Medulla oblongata (tissue), 1 donor: ENCODE measurements around the gene MAP2K7.
"Not testable (repeated sequence)": the region's sequence is repeated elsewhere in the genome, so short reads cannot be mapped to it uniquely, and the experiment has no call there.

Experiments used
- DNase-seq: peaks from one replicate; pipeline ENCODE4 v3.0.0-alpha.2; 2015; ENCODE audit errors: extremely low spot score

Gene MAP2K7

GRCh38 chr19:7907544-7907943 lies 3.9 kb downstream of the MAP2K7 start:
- no peak for DNase-seq

GRCh38 chr19:7908078-7908699 lies 4.5 kb downstream of the MAP2K7 start:
- DNase-seq: no peak

- DNase-seq: no peak
These were observed 5.2 kb downstream of the MAP2K7 start for GRCh38 chr19:7908742-7909461.

- DNase-seq: no peak
These were observed 5.9 kb downstream of the MAP2K7 start for GRCh38 chr19:7909471-7910067.

DNA sequence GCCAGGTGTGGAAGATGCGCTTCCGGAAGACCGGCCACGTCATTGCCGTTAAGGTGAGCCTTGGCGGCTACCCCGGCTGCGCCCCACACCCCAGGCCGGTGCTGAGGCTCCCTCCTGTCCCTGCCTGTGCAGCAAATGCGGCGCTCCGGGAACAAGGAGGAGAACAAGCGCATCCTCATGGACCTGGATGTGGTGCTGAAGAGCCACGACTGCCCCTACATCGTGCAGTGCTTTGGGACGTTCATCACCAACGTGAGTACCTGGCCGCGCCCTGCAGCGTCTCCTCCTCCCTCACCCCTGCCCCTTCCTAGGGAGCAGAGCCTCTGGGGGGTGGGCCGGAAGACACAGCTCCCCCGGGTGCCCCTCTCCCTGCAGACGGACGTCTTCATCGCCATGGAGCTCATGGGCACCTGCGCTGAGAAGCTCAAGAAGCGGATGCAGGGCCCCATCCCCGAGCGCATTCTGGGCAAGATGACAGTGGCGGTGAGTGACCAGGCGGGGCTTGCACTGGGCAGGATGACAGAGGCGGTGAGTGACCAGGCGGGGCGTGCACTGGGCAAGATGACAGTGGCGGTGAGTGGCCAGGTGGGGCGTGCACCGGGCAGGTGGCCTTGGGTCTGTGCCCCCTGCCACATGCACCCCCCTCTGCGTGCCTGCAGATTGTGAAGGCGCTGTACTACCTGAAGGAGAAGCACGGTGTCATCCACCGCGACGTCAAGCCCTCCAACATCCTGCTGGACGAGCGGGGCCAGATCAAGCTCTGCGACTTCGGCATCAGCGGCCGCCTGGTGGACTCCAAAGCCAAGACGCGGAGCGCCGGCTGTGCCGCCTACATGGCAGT lies 6.9 kb downstream of the MAP2K7 start:
- no peak for DNase-seq

DNA sequence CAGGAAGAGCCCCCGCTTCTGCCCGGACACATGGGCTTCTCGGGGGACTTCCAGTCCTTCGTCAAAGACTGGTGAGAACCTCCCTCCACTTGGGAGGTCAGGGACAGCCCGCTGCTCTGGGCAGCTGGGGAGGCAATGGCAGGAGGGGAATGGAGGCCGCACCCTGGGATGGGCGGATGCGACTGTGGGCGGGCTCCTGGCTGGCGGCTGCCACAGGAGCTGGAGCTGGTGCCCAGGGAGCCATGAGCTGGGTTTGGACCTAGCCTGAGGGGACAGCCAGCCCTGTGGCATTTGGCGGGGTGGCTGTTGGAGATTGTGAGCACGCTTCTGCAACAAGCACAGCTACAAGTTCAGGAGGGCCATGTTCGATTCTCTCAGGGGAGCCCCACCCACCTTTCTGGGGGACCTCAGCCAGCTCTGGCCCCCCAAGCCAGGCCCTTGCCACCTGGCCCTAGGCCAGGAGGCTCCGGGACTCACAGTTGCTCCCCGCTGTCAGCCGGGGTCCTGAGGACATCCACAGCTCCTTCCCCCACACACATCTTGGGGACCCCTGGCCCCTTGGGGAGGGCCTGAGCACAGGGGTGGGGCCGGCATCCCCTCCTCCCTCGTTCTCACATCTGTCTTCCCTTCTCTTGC lies 7.9 kb downstream of the MAP2K7 start:
- no peak for DNase-seq

GRCh38 chr19:7912144-7912696 lies 8.5 kb downstream of the MAP2K7 start:
- DNase-seq: no peak

GRCh38 chr19:7912697-7913564 lies 9.3 kb downstream of the MAP2K7 start:
- DNase-seq: no peak

GRCh38 chr19:7913652-7914051 lies 10.0 kb downstream of the MAP2K7 start:
- no peak for DNase-seq

GRCh38 chr19:7914099-7914498 lies 10.4 kb downstream of the MAP2K7 start:
- no peak for DNase-seq

DNA sequence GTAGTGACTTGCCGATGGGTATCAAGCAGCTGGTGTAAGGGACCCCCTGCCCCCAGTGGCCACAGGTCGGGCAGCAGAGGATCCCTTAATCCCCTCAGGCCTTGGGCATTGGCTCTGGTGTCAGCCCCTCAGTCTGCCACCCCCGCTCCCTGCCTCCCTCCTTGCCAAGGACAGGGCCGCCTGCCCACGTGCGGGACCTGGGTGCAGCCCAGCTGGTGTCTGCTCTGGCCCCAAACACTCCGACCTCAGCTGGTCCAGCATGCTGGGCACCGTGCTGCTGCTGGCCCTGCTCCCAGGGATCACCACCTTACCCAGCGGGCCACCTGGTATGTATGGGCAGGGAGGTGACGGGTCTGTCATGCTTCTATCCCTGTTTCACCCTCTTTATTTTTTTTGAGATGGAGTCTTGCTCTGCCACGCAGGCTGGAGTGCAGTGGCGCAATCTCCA lies 10.9 kb downstream of the MAP2K7 start, which contains the start of gene TGFBR3L:
TGFBR3L (plus strand) TSS at position 233 of the 448 bp plus-strand sequence.
- no peak for DNase-seq

DNA sequence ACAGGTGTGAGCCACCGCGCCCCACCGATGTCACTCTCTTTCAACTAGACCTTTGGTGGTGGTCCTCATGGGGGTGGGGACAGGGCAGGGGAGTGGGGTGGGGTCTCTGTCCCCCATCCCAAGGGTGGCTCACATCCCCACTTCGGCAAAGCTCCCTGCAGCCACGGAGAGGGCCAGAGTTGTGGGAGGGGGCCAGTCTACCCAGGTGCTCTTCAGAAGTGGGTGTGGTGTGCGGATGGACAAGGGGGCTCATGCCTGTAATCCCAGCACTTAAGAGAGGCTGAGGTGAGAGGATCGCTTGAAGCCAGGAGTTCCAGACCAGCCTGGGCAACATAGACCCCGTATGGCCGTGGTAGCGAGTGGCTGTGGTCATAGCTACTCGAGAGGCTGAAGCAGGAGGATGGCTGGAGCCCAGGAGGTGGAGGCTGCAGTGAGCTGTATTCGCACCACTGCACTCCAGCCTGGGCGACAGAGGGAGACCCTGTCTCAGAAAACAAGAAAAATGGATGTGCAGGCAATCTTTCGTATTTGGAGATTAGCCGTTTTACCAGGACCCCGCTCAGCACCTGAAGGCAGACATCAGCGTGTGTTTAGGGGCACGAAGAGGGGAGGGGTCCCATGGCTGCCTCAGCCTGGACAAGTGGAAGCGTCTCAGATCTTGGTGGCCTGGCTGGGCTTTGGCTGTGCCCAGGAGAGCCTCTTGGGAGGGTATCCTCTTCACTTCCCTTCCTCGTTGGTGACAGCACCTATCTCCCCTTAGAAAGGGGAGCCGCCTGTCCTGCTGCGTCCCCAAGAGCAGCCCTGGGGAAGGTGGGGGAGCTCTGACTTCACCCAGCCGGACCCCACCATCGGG lies 11.8 kb downstream of the MAP2K7 start:
- DNase-seq: no peak

GRCh38 chr19:7916103-7916954 lies 12.7 kb downstream of the MAP2K7 start:
- DNase-seq: no peak

DNA sequence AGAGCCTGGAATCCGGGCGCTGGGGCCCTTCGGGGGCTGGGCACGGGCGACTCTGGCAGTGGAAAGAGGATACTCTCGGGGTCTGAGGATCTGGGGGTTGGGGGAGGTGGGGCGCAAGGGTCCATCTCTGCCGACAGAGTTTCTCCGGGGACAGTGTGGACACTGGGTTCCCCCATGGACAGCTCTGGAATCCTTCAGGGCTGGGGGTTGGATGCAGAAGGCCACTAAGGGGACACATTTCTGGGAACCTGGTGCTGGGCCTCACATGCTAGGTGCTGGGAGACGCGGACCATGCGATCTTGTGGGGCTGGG lies 13.2 kb downstream of the MAP2K7 start:
- no peak for DNase-seq

DNA sequence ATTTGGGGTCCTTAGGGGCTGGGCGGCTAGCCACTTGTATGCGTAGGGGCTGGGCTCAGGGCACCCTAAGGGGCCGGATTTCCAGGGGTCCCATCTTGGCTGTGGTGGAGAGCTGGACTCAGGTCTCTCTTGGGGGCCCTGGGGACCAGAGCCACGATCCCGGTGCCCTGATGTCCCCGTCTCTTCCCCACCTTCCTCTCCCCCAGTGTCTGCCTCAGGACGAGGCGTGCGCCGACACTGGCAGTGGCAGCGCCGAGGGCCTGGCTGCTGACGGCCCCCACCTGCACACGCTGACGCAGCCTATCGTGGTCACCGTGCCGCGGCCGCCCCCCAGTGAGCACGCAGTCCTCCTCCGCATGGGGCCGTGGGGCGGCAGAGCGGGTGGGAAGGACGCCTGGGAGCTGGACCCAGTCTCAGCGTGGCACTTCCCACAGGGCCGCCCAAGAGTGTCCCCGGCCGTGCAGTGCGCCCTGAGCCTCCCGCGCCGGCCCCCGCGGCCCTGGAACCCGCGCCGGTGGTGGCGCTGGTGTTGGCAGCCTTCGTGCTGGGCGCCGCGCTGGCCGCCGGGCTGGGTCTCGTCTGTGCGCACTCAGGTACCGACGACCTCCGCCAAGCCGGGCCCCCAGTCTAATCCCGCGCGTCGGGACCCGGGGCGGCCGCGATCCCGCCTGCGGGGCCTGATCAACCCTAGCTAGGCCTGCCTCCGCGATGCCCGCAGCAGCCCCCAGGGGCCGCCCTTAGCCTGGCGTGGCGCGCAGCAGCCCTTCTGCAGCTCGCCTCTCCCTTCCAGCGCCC lies 13.8 kb downstream of the MAP2K7 start:
- no peak for DNase-seq

- DNase-seq: not testable (repeated sequence)
These were observed 14.5 kb downstream of the MAP2K7 start for GRCh38 chr19:7918062-7918614.

GRCh38 chr19:7918615-7919421 lies 15.1 kb downstream of the MAP2K7 start:
- no peak for DNase-seq
